Subcutaneous adipose tissue (tissue), 4 donors: ENCODE measurements around the gene PARD3. TPM values are rescaled to one million over a fixed set of nuclear protein-coding genes. Genes with fewer than 3 reads are reported as not detected.

ENCODE experiments used
- CTCF ChIP-seq: fragments of 450-650 bp; IDR thresholded peaks from one replicate; pipeline ENCODE4 v1.5.1; 2016; ENCODE audit warnings: low read depth, mild to moderate bottlenecking, control low read depth, antibody characterized with exemption, moderate library complexity
- total RNA-seq, 4 donors: library from RNA; depleted of rRNA; stranded (reverse); fragments of >200 nt; gene quantifications; one replicate each; pipeline ENCODE4 v1.1.0, GENCODE V29; 2016

The PARD3 gene
- total RNA-seq, 4 donors from 2014 or later, result 39.4 to 70.3 (median 45.0) TPM

GRCh38 chr10:34544400-34544799 is 270.7 kb downstream of the PARD3 start:
- TF ChIP-seq CTCF, result no peak

- TF ChIP-seq CTCF, result no peak
Measured at GRCh38 chr10:34543716-34544115, 271.4 kb downstream of the PARD3 start.

GRCh38 chr10:34540492-34540891 is 274.6 kb downstream of the PARD3 start:
- no peak for TF ChIP-seq CTCF

GRCh38 chr10:34539533-34540315 is 275.4 kb downstream of the PARD3 start:
- TF ChIP-seq CTCF, result no peak

- no peak for TF ChIP-seq CTCF
Measured at GRCh38 chr10:34538281-34538829, 276.7 kb downstream of the PARD3 start.

GRCh38 chr10:34537629-34538231 is 277.4 kb downstream of the PARD3 start:
- no peak for TF ChIP-seq CTCF

- no peak for TF ChIP-seq CTCF
Measured at GRCh38 chr10:34535872-34536271, 279.2 kb downstream of the PARD3 start.
